LoVo (cell line): ENCODE measurements around the gene P3R3URF.
"Not testable (repeated sequence)": the region's sequence is repeated elsewhere in the genome, so short reads cannot be mapped to it uniquely, and the experiment has no call there.

Experiments
- DNase-seq: peaks from one replicate; pipeline ENCODE4 v3.0.0-alpha.2; 2016; ENCODE audit warnings: low spot score

P3R3URF gene

GRCh38 chr1:46176211-46176865, at the start of gene P3R3URF:
Gene P3R3URF (minus strand): TSS chr1:46176488. CDS start chr1:46176471, 17 bp downstream.
- no peak for DNase-seq

- no peak for DNase-seq
Measured at GRCh38 chr1:46224966-46225365, 48.7 kb upstream of the P3R3URF start.

- peak; percentile 87 for DNase-seq
Measured at GRCh38 chr1:46223472-46223943, 47.2 kb upstream of the P3R3URF start.

- not testable (repeated sequence) for DNase-seq
Measured at GRCh38 chr1:46223055-46223454, 46.8 kb upstream of the P3R3URF start.

- DNase-seq = no peak
Measured at GRCh38 chr1:46221749-46222148, 45.5 kb upstream of the P3R3URF start.

DNA sequence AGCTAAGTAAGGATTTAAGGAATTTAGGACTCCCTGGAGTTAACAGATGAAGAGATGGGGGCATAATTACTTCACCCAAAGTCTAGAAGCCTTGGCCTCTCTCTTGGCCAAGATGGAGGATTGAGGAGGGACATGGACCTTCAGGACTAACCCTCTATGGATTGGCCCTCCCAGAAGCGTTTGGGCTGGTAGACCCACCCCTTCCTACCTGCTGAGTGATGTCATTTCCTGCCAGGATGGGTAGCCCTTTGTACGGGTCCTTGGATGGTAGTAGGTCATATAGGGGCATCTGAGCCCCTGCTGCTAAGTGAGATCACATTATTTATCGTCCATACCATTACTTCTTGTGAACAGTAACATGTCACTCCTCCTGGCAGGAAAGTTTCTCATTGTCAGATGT, 44.5 kb upstream of the P3R3URF start:
- DNase-seq = no peak

GRCh38 chr1:46219551-46220520, 43.5 kb upstream of the P3R3URF start:
- no peak for DNase-seq

GRCh38 chr1:46218443-46218842, 42.2 kb upstream of the P3R3URF start:
- DNase-seq = no peak

GRCh38 chr1:46215504-46215903, 39.2 kb upstream of the P3R3URF start:
- no peak for DNase-seq

- no peak for DNase-seq
Measured at GRCh38 chr1:46211051-46211450, 34.8 kb upstream of the P3R3URF start.

DNA sequence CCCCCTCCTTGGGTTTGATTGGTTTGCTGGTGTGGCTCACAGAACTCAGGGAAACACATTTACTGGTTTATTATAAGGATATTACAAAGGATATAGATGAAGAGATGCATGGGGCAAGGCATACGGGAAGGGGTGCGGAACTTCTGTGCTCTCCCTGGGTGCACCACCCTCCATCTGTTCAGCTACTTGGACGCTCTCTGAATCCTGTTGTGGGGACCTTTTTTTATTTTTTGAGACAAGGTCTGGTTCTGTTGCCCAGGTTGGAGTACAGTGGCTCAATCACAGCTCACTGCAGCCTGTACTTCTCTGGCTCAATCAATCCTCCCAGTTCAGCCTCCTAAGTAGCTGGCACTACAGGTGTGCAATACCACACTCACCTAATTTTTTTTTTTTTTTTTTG, 34.3 kb upstream of the P3R3URF start:
- no peak for DNase-seq

- no peak for DNase-seq
Measured at GRCh38 chr1:46206399-46206798, 30.1 kb upstream of the P3R3URF start.

DNA sequence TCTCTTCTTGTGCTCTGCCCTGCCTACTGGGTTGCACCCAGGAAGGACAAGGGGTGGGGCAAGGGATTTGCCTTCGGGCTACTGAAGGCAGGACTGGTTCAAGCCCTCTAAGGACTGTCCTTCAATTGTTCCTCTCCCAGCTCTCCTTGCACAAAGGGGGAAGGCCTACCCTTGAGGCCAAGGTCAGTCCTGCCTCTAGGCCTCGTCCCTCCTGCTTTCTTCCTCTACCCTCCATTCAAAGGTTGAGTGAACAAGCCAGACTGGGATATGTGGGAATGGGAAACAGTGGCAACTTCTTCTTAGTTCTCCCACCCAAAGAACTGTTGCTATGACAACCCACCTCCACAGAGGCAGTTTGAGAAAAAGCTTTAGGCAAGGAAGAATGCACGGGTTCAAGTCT, 29.5 kb upstream of the P3R3URF start:
- DNase-seq = no peak

DNA sequence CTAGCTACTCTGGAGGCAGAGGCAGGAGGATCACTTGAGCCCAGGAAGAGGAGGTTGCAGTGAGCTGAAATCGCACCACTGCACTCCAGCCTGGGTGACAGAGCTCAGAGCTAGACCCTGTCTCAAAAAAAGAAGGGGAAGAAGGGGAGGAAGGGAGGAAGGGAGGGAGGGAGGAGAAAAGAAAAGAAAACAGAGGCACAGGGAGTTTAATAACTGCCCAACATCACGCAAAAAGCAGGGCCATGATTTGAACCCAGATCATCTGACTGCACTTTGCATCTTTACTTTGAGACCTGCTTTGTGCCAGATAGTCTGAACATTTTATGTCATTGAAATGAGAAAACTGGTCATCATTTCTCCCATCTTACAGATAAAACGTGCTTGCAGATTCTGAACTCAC, 28.9 kb upstream of the P3R3URF start:
- DNase-seq = no peak

DNA sequence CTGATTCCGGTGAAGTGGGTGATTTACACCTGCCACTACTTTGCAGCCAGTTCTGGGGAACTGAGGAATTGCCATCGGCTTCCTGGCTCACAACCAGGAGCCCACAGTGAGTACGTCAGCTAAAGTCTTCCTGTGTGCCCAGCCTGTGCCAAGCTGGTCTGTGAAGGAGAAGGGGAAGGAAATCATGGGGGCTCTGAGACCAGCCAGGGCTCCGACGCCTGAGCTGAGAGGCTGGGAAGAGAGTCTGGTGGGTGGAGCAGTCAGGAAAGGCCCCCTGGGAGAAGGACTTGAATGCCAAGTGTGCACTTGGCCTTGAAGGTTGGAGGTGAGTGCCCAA, 28.1 kb upstream of the P3R3URF start:
- DNase-seq = no peak

DNA sequence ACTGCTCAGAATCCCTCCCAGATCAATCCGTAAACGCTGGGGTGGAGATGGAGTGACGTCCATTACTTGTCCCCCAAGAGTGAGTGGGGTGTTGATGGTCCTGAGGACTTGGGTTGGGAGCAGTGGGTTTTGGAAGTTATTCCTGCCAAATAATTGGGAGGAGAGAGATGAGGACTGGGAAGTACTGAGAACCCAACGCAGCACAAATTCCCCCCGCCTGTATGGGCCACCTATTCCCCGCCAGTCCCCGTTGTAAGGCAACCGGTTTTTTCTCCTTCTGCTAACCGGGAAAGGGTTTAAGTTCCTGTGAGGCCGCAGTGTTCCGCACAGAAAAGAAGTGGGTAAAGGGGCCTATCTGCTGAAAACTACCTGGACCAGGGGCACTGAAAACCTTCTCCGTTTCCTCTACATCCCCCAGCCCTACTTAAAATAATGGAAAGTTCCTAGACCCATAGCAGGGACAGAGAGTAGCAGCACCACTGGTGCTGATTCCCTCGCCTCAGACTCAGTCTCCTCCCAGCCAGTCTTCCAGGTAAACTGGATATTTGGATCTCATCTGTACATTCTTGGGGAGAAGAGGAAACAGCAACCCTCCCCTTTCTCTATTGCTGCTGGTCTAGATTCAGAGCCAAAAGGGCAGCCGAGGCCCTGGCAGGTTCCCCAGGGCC, 27.6 kb upstream of the P3R3URF start:
- DNase-seq = no peak

- no peak for DNase-seq
Measured at GRCh38 chr1:46199233-46199749, 23.0 kb upstream of the P3R3URF start.

DNA sequence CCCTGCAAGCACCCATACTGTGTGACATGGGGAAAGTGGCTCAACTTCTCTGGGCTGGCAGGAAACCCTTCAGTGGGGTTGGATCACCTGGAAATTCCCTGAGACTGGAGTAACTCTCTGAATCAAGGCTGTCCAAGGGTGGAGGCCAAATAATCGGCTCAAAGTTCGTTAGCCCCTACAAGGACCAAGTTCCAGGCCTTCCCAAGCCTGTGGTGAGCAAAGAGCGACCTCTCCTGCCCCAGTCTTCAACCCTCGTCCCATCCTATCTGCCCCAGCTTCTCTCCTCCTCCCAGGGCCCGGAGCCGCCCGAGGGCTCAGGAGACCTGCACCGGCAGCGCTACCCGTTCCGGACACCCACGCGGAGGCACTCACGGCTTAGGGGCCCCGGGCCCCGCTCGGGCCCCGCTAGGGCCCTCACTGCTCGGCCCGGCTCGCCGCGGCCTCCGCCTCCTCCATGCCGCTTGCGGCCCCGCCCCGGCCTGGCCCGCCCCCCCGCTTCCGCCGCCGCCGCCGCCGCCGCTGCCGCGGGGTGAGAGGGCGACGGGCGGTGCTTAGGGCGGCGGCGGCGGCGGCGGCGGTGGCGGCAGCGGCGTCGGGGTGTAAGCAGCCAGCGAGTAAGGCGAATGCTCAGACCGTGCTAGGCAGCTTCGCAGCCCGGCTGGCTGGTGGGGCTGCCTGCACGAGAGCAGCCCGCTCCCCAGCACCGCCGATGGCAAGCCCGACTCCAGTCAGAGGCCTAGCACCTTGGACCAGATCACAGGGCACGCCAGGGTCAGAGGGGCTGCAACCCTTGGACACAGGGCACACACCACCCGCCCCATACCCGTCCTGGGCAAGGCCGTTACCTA, 21.9 kb upstream of the P3R3URF start, which contains the start of gene POMGNT1:
Gene POMGNT1 (minus strand): TSS at position 471 of the 848 bp plus-strand sequence. CDS start 613 bp downstream, outside the sequence.
- DNase-seq = peak; percentile 75

DNA sequence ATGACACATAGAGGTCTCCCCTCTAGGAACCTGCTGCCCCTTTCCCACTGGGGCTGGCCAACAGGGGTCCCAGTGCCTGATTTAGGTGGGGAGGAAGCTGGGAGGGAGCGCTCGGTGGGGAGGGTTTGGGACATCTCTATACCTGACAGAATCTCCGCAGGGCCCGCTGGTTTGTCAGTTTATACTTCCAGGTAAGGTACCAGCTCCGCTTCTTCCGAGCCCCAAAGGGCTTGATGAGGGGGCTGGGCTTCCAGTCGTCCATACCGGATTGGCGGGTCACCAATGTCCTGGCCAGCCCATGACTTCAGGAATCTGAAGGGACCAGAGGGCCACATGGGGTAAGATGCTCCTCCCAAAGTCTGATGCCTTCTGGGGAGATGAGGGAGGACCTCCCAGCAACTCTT, 21.3 kb upstream of the P3R3URF start:
- DNase-seq = no peak

GRCh38 chr1:46196609-46197008, 20.3 kb upstream of the P3R3URF start:
- DNase-seq = no peak

DNA sequence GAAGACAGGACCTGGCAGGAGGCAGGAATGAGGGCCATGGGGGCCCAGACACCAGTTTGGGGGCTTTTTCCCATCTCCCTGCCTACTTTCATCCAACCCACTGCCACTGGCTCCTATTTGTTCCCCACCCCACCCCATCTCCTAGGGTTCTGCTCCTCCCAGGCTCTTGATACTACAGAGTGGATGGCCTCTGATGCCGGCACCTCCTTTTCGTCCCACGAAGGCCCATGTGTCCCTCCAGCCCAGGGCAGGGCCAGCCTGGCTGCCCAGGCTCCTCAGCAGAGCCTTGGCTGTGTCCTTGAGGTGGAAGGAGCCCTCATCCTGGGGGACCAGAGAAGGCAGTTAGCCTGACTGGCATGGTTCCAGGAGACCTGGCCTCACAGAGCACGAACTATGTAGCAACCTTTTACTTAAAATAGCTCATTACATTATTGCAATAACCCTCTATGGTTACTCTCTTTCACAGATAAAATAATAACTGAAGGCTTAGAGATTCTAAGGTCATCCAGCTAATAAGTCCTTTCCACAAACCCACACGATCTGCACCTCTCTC, 18.4 kb upstream of the P3R3URF start:
- no peak for DNase-seq
